Measurements from ENCODE around the gene APOBEC3G.

Gene APOBEC3G

GRCh38 chr22:39122772-39123470, 45.8 kb downstream of the APOBEC3G start:
- DNase-seq (ENCODE audit: extremely low read depth, low read depth), result no peak
- TF ChIP-seq, protein P1, sequence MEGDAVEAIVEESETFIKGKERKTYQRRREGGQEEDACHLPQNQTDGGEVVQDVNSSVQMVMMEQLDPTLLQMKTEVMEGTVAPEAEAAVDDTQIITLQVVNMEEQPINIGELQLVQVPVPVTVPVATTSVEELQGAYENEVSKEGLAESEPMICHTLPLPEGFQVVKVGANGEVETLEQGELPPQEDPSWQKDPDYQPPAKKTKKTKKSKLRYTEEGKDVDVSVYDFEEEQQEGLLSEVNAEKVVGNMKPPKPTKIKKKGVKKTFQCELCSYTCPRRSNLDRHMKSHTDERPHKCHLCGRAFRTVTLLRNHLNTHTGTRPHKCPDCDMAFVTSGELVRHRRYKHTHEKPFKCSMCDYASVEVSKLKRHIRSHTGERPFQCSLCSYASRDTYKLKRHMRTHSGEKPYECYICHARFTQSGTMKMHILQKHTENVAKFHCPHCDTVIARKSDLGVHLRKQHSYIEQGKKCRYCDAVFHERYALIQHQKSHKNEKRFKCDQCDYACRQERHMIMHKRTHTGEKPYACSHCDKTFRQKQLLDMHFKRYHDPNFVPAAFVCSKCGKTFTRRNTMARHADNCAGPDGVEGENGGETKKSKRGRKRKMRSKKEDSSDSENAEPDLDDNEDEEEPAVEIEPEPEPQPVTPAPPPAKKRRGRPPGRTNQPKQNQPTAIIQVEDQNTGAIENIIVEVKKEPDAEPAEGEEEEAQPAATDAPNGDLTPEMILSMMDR (IDR thresholded peaks at IDR 0.05; ENCODE audit: low read depth, low read length), result no peak

DNA sequence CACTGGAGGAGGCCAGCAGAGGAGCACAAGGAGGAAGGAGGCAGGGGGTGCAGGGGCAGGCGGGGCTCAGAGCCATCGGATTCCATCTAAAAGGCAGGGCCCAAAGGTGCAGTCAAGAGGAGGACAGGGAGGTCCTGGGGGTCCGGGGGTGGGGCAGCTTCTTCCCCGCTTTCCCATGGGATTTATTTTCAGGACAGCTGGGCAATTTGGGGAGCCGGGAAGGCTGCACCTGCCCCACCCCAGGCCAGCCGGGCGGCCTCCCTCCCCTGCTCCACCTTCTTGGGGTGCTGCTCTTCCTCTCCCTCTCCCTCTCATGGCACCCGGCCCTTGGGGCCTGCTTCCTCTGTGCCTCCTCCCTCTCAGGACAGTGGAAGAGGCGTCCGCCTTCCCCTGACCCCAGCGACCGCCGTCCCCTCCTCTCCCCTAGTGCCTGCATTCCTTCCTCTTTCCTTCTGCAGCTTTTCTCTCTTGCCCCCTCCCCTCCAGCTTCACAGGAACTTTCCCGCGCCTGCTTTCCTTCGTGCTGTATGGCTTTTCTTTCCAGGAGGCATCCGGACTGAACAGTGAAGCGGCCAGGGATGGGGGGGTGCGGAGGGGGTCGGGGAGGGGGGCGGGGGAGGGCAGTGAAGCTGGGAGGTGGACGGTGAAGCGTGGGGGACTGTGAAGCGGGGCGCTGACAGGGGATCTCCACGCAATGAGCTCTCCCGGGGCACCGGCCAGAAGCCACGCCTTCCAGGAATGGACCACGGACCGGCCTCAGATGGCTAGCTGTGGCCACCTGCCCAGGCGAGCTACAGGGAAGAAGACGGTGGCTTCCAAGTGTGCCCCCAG, 46.9 kb downstream of the APOBEC3G start:
- DNase-seq (ENCODE audit: extremely low read depth, low read depth), result no peak
- TF ChIP-seq, protein P1 (IDR thresholded peaks at IDR 0.05; ENCODE audit: low read depth, low read length), result no peak

DNA sequence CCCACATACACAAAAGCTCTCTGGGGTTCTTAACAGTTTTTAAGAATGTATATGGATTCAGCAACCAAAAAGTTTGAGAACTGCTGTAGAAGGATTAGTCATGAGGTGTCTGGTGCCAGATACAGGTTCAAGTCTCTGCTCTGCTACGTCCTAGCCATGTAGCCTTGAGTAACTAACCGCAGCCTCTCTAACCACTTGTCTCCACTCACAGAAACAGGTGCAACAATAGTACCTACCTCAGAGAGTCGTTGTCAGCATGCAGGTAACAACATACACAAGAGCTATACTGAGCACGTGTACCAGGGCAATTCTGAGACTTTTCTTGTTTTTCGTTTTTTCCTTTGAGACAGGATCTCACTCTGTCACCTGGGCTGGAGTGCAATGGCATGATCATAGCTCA, 48.5 kb downstream of the APOBEC3G start:
- DNase-seq (ENCODE audit: extremely low read depth, low read depth), result no peak
- TF ChIP-seq, protein P1 (IDR thresholded peaks at IDR 0.05; ENCODE audit: low read depth, low read length), result no peak

- TF ChIP-seq, protein P1 (IDR thresholded peaks at IDR 0.05; ENCODE audit: low read depth, low read length), result no peak
- DNase-seq (ENCODE audit: extremely low read depth, low read depth), result no peak
Observed at GRCh38 chr22:39128508-39128907, 51.4 kb downstream of the APOBEC3G start.

DNA sequence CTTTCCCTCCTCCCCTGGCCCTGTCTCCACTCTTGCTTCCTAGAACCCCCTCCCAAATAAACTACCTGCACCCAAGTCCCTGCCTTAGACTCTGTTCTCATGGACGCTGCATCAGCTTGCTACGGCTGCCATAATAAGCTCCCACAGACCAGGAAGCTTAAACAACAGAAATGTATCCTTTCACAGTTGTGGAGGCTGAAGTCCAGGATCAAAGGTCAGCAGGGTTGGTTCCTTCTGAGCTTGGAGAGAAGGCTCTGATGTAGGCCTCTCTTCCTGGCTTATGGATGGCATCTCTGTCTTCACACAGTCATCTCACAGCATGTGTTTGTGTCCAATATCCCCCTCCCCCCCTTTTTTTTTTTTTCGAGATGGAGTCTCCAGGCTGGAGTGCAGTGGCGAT, 52.0 kb downstream of the APOBEC3G start:
- TF ChIP-seq, protein P1 (IDR thresholded peaks at IDR 0.05; ENCODE audit: low read depth, low read length), result no peak
- DNase-seq (ENCODE audit: extremely low read depth, low read depth), result no peak

DNA sequence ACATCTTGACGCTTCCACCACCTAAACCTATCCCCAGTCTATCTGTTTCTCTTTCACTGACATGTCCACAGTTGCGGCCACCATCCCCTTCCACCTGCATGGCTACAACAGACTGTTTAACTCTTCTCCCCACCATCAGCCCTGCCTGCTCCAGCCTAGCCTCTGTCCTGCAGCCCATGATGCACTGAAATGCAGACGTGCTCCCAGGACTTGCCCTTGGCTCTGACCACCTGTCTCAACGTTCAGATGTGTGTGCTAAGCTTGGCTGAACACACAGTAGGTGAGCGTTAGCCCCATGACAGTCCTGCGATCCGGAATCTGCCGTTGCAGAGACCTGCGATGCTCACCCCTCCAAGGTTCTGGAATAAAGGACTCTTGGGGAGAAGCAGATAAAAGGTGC, 52.7 kb downstream of the APOBEC3G start:
- DNase-seq (ENCODE audit: extremely low read depth, low read depth), result no peak
- TF ChIP-seq, protein P1 (IDR thresholded peaks at IDR 0.05; ENCODE audit: low read depth, low read length), result no peak

DNA sequence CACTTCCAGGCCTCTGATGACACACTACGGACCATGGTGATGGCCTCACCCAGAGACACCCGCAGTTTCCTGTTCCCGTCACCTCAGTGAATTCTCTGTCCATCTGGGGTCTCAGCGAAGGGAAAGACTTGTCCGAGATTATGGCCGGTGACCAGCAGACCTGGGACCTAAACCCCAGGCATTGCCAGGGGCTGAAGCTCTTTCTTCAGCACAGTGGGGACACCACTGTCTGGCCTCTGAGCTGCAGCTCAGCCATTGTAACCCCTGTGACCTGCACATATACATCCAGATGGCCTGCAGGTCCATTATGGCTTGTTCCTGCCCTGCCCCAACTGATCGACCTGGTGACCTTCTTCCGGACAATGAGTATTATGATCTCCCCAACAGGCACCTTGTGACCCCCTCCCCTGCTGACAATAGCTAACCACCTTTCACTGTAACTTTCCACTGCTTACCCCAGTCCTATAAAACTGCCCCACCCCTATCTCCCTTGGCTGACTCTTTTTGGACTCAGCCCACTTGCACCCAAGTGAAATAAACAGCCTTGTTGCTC, 53.2 kb downstream of the APOBEC3G start:
- TF ChIP-seq, protein P1 (IDR thresholded peaks at IDR 0.05; ENCODE audit: low read depth, low read length), result no peak
- DNase-seq (ENCODE audit: extremely low read depth, low read depth), result no peak

Data from AG09319 (cell line).